ENCODE measurements around the gene ARG2.

DNA sequence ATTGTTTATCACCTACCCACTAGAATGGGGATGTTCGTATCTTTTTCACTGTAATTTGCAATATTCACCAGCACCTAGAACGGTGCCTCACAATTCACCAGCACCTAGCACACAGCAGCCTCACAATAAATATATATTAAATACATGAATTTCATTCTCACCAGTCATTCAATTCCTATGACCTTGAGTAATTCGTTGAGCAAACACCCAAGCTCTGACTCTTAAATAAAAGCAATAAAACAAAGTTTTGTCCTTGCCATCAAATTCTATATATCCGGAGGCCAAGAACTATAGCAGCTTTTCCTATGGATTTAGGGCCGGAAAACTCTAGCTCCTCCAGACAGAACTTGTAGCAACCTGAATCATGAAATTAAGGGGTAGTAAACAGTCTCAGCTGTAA lies 53.7 kb downstream of the ARG2 start:
- TF ChIP-seq, protein P1, sequence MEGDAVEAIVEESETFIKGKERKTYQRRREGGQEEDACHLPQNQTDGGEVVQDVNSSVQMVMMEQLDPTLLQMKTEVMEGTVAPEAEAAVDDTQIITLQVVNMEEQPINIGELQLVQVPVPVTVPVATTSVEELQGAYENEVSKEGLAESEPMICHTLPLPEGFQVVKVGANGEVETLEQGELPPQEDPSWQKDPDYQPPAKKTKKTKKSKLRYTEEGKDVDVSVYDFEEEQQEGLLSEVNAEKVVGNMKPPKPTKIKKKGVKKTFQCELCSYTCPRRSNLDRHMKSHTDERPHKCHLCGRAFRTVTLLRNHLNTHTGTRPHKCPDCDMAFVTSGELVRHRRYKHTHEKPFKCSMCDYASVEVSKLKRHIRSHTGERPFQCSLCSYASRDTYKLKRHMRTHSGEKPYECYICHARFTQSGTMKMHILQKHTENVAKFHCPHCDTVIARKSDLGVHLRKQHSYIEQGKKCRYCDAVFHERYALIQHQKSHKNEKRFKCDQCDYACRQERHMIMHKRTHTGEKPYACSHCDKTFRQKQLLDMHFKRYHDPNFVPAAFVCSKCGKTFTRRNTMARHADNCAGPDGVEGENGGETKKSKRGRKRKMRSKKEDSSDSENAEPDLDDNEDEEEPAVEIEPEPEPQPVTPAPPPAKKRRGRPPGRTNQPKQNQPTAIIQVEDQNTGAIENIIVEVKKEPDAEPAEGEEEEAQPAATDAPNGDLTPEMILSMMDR (IDR thresholded peaks at IDR 0.05; ENCODE audit: low read depth, low read length): no peak
- no peak for TF ChIP-seq POLR2A (IDR thresholded peaks at IDR 0.05; ENCODE audit: extremely low read depth, insufficient read length)
